ENCODE data around the gene CHRNA4.

CHRNA4 gene

DNA sequence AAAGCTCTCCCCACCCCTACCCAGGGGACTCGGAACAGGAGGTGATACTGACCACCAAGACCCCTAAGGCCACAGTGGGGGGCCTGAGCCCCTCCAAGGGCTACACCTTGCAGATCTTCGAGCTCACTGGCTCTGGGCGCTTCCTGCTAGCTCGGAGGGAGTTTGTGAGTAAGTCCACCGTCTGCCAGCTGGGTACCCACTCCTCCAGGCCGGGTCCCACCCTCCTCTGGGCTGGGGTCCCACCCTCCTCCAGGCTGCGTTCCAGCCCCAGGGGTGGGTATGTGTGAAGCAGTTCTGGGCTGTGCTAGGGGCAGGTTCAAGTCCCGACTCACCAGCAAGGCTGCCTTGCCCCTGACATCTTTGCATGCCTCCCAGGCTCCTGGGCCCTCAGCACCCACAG is 55.8 kb downstream of the CHRNA4 start:
- H3K4me3 ChIP-seq (ENCODE audit: low read depth, low read length) = no peak overlapping the region
- no peak overlapping the region for H3K23ac ChIP-seq (ENCODE audit: low read length)
- no peak overlapping the region for H4K8ac ChIP-seq (ENCODE audit: low read depth, low read length)
- H2BK12ac ChIP-seq (ENCODE audit: low read length) = no peak overlapping the region
- H3K9me3 ChIP-seq (ENCODE audit: insufficient read depth, low read depth, low read length) = no peaks in the 10 kb centered on the region
- WGBS (ENCODE audit: extremely low coverage, insufficient coverage, insufficient read length) = no CpG with 5 or more reads among the region's 8 CpGs
- H2BK5ac ChIP-seq (ENCODE audit: low read depth, low read length, poor library complexity) = no peak overlapping the region
- no peak overlapping the region for H4K12ac ChIP-seq (ENCODE audit: low read depth, low read length)
- H3K36me3 ChIP-seq (ENCODE audit: control insufficient read depth in 1 of 2, insufficient read depth in 2 of 2, low read length in 2 of 2) = no peaks in the 10 kb centered on the region
- H4K91ac ChIP-seq (ENCODE audit: low read depth, low read length) = no peak overlapping the region
- no peak overlapping the region for H3K14ac ChIP-seq (ENCODE audit: low read length)
- H2BK120ac ChIP-seq (ENCODE audit: insufficient read depth, low read length, poor library complexity) = no peak overlapping the region
- H3K18ac ChIP-seq (ENCODE audit: low read length) = no peak overlapping the region
- H3K27me3 ChIP-seq (ENCODE audit: insufficient read depth, low read length) = no peaks in the 10 kb centered on the region
- no peak for DNase-seq
- H3K79me2 ChIP-seq (ENCODE audit: control insufficient read depth, insufficient read depth, low read length, poor library complexity) = no peaks in the 10 kb centered on the region
- H3K27ac ChIP-seq (ENCODE audit: low read depth, low read length) = no peak overlapping the region
- H3K4me1 ChIP-seq (ENCODE audit: control insufficient read depth in 1 of 2, insufficient read depth in 2 of 2, low read length in 2 of 2) = no peaks in the 10 kb centered on the region
- H3K4me2 ChIP-seq (ENCODE audit: low read length) = no peak overlapping the region
- no peak overlapping the region for H3K4ac ChIP-seq (ENCODE audit: low read depth, low read length)
- no peaks in the 10 kb centered on the region for H3K79me1 ChIP-seq (ENCODE audit: low read length)
- H2AK5ac ChIP-seq (ENCODE audit: low read length) = no peak overlapping the region
- no peak overlapping the region for H3K9ac ChIP-seq (ENCODE audit: low read length)
- no peak overlapping the region for H2AFZ ChIP-seq (ENCODE audit: insufficient read depth, low read length, poor library complexity)

DNA sequence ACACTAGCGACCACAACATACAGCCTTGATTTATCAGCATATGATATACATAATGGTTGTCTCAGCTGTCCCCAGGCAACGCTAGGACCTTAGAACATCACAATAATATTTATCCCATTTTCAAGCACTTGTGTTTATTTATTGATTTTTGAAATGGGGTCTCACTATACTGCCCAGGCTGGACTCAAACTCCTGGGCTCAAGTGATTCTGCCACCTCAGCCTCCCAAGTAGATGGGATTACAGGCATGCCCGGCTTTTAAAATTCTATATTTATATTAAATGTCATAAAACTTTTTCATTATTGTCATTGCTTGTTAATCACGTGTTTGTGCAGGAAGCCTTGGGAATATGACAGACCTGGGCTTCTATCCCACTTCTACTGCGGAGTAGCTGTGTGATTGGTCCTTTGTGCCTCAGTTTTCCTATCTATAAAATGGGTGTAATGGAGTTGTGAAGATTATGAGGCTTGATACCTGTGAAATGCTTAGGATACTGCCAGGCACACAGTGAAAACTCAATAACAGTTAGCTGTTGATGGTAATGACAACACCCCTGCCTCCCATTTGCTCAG is 58.0 kb downstream of the CHRNA4 start:
- H3K4me2 ChIP-seq (ENCODE audit: low read length) = no peak overlapping the region
- DNase-seq = no peak
- H3K79me1 ChIP-seq (ENCODE audit: low read length) = no peaks in the 10 kb centered on the region
- H3K27me3 ChIP-seq (ENCODE audit: insufficient read depth, low read length) = no peaks in the 10 kb centered on the region
- no peak overlapping the region for H3K4ac ChIP-seq (ENCODE audit: low read depth, low read length)
- H4K91ac ChIP-seq (ENCODE audit: low read depth, low read length) = no peak overlapping the region
- H2AK5ac ChIP-seq (ENCODE audit: low read length) = no peak overlapping the region
- no peak overlapping the region for H3K14ac ChIP-seq (ENCODE audit: low read length)
- no peak overlapping the region for H2BK5ac ChIP-seq (ENCODE audit: low read depth, low read length, poor library complexity)
- H4K12ac ChIP-seq (ENCODE audit: low read depth, low read length) = no peak overlapping the region
- H3K79me2 ChIP-seq (ENCODE audit: control insufficient read depth, insufficient read depth, low read length, poor library complexity) = no peaks in the 10 kb centered on the region
- H3K36me3 ChIP-seq (ENCODE audit: control insufficient read depth in 1 of 2, insufficient read depth in 2 of 2, low read length in 2 of 2) = no peaks in the 10 kb centered on the region
- H2AFZ ChIP-seq (ENCODE audit: insufficient read depth, low read length, poor library complexity) = no peak overlapping the region
- no peak overlapping the region for H3K23ac ChIP-seq (ENCODE audit: low read length)
- no peak overlapping the region for H3K9ac ChIP-seq (ENCODE audit: low read length)
- no peak overlapping the region for H2BK120ac ChIP-seq (ENCODE audit: insufficient read depth, low read length, poor library complexity)
- no CpG with 5 or more reads among the region's 5 CpGs for WGBS (ENCODE audit: extremely low coverage, insufficient coverage, insufficient read length)
- no peak overlapping the region for H4K8ac ChIP-seq (ENCODE audit: low read depth, low read length)
- H3K4me1 ChIP-seq (ENCODE audit: control insufficient read depth in 1 of 2, insufficient read depth in 2 of 2, low read length in 2 of 2) = no peaks in the 10 kb centered on the region
- H3K9me3 ChIP-seq (ENCODE audit: insufficient read depth, low read depth, low read length) = no peaks in the 10 kb centered on the region
- no peak overlapping the region for H3K27ac ChIP-seq (ENCODE audit: low read depth, low read length)
- H3K18ac ChIP-seq (ENCODE audit: low read length) = no peak overlapping the region
- no peak overlapping the region for H3K4me3 ChIP-seq (ENCODE audit: low read depth, low read length)
- no peak overlapping the region for H2BK12ac ChIP-seq (ENCODE audit: low read length)

DNA sequence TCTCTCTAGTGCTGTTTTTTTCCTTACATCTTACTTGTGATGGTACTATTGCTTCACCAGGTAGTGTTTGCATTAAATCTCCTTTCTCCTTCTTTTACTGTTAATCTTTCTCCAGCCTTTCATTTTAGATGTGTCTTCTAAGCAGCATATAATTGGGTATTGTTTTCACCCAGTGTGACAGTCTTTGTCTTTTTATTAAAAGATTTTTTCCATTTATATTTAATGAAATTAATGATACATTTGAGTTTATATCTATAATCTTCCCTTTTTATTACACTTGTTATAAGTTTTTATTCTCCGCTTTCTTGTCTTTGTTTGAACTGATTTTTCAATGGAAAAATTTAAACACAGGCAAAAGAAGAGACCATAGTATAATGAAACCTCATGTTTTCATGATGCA is 59.5 kb downstream of the CHRNA4 start:
- WGBS (ENCODE audit: extremely low coverage, insufficient coverage, insufficient read length) = no CpG with 5 or more reads among the region's 1 CpG
- Histone ChIP-seq H4K8ac (ENCODE audit: low read depth, low read length) (no peak overlapping the region), H2BK5ac (ENCODE audit: low read depth, low read length, poor library complexity) (no peak overlapping the region), H3K9me3 (ENCODE audit: insufficient read depth, low read depth, low read length) (no peaks in the 10 kb centered on the region), H3K4ac (ENCODE audit: low read depth, low read length) (no peak overlapping the region), H2AK5ac (ENCODE audit: low read length) (no peak overlapping the region), H3K4me2 (ENCODE audit: low read length) (no peak overlapping the region), H3K4me1 (ENCODE audit: control insufficient read depth in 1 of 2, insufficient read depth in 2 of 2, low read length in 2 of 2) (no peaks in the 10 kb centered on the region), H3K4me3 (ENCODE audit: low read depth, low read length) (no peak overlapping the region), H3K18ac (ENCODE audit: low read length) (no peak overlapping the region), H4K12ac (ENCODE audit: low read depth, low read length) (no peak overlapping the region), H2BK120ac (ENCODE audit: insufficient read depth, low read length, poor library complexity) (no peak overlapping the region), H3K23ac (ENCODE audit: low read length) (no peak overlapping the region), H3K36me3 (ENCODE audit: control insufficient read depth in 1 of 2, insufficient read depth in 2 of 2, low read length in 2 of 2) (no peaks in the 10 kb centered on the region), H3K27ac (ENCODE audit: low read depth, low read length) (no peak overlapping the region), H3K27me3 (ENCODE audit: insufficient read depth, low read length) (no peaks in the 10 kb centered on the region), H2AFZ (ENCODE audit: insufficient read depth, low read length, poor library complexity) (no peak overlapping the region), H4K91ac (ENCODE audit: low read depth, low read length) (no peak overlapping the region), H3K79me1 (ENCODE audit: low read length) (no peaks in the 10 kb centered on the region), H3K9ac (ENCODE audit: low read length) (no peak overlapping the region), H3K79me2 (ENCODE audit: control insufficient read depth, insufficient read depth, low read length, poor library complexity) (no peaks in the 10 kb centered on the region), H3K14ac (ENCODE audit: low read length) (no peak overlapping the region), H2BK12ac (ENCODE audit: low read length) (no peak overlapping the region)
- DNase-seq = no peak

DNA sequence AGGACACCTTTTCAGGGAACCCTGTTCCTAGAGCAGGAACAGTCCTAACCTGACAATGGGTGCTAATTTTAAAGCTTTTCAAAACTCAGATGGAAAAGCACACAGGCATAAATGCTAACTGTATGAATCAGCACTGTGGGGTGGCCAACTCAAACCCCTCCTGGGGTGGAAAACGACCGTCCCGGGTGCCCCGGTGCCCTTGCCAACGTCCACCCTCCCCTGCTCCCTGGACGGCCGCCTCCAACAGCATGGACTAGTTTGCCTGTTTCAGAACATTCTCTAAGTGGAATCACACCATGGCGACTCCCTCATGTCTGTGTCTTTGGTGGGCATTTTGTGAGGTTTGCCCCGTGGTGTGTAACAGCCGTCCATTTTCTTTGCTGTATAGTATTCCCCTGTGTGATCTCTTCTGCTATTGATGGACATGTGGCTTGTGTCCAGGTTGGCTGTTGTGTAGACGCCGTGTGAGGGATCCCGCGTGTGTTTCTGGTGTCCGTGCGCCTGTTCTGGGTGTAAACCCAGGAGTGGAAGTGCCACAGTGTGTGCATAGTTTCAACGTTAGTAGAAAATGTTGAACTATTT is 62.3 kb downstream of the CHRNA4 start:
- no CpG with 5 or more reads among the region's 17 CpGs for whole genome bisulfite sequencing (ENCODE audit: extremely low coverage, insufficient coverage, insufficient read length)
- Histone ChIP-seq H2BK5ac (ENCODE audit: low read depth, low read length, poor library complexity) (no peak overlapping the region), H3K23ac (ENCODE audit: low read length) (no peak overlapping the region), H3K27me3 (ENCODE audit: insufficient read depth, low read length) (no peaks in the 10 kb centered on the region), H3K18ac (ENCODE audit: low read length) (no peak overlapping the region), H2AK5ac (ENCODE audit: low read length) (no peak overlapping the region), H2BK12ac (ENCODE audit: low read length) (no peak overlapping the region), H4K91ac (ENCODE audit: low read depth, low read length) (no peak overlapping the region), H2BK120ac (ENCODE audit: insufficient read depth, low read length, poor library complexity) (no peak overlapping the region), H2AFZ (ENCODE audit: insufficient read depth, low read length, poor library complexity) (no peak overlapping the region), H3K79me2 (ENCODE audit: control insufficient read depth, insufficient read depth, low read length, poor library complexity) (no peaks in the 10 kb centered on the region), H3K4me2 (ENCODE audit: low read length) (no peak overlapping the region), H3K4ac (ENCODE audit: low read depth, low read length) (no peak overlapping the region), H3K14ac (ENCODE audit: low read length) (no peak overlapping the region), H3K79me1 (ENCODE audit: low read length) (no peaks in the 10 kb centered on the region), H3K9me3 (ENCODE audit: insufficient read depth, low read depth, low read length) (peaks cover 3% of the 10 kb centered on the region), H3K27ac (ENCODE audit: low read depth, low read length) (no peak overlapping the region), H3K4me1 (ENCODE audit: control insufficient read depth in 1 of 2, insufficient read depth in 2 of 2, low read length in 2 of 2) (no peaks in the 10 kb centered on the region), H3K9ac (ENCODE audit: low read length) (no peak overlapping the region), H3K36me3 (ENCODE audit: control insufficient read depth in 1 of 2, insufficient read depth in 2 of 2, low read length in 2 of 2) (no peaks in the 10 kb centered on the region), H4K8ac (ENCODE audit: low read depth, low read length) (no peak overlapping the region), H4K12ac (ENCODE audit: low read depth, low read length) (no peak overlapping the region), H3K4me3 (ENCODE audit: low read depth, low read length) (no peak overlapping the region)
- no peak for DNase-seq
